WTC11 (cell line): Measurements from ENCODE around the gene POU3F3. TPM values are rescaled to one million over a fixed set of nuclear protein-coding genes. Genes with fewer than 3 reads are reported as not detected.

Source experiments
- ATAC-seq: fragments of 200-7000 bp; cut with Tn5 transposase; 2 replicates; pipeline ENCODE4 v1.10.0; 2021; ENCODE audit warnings: mild to moderate bottlenecking, moderate library complexity
- CTCF ChIA-PET: fragments of 300-600 bp; sonication (Branson Sonifier 250); formaldehyde crosslinking; loops from one replicate; lab custom pipeline; 2021; ENCODE audit warnings: antibody characterized with exemption; lab: Charles Lee
- POLR2A ChIA-PET: fragments of 350-600 bp; sonication (Branson Sonifier 250); formaldehyde crosslinking; loops from one replicate; lab custom pipeline; 2021; ENCODE audit warnings: antibody characterized with exemption; lab: Charles Lee
- DNase-seq: peaks from one replicate; pipeline ENCODE4 v3.0.0; 2021; ENCODE audit warnings: low spot score
- H3K27ac Mint-ChIP-seq: 2 replicates; pipeline ENCODE4 v1.8.0; 2021; ENCODE audit warnings: mixed read lengths
- H3K27me3 Mint-ChIP-seq: 2 replicates; pipeline ENCODE4 v1.8.0; 2021; ENCODE audit warnings: low read depth, mild to moderate bottlenecking, moderate library complexity, mixed read lengths
- H3K36me3 Mint-ChIP-seq: 2 replicates; pipeline ENCODE4 v1.8.0; 2021; ENCODE audit warnings: mixed read lengths
- H3K4me1 Mint-ChIP-seq: 2 replicates; pipeline ENCODE4 v1.8.0; 2022; ENCODE audit warnings: mixed read lengths
- H3K4me3 Mint-ChIP-seq: 2 replicates; pipeline ENCODE4 v1.8.0; 2021; ENCODE audit warnings: mild to moderate bottlenecking, moderate library complexity, mixed read lengths
- H3K9me3 Mint-ChIP-seq: 2 replicates; pipeline ENCODE4 v1.8.0; 2021; ENCODE audit warnings: mixed read lengths
- CBFB ChIP-seq: sonication (generic); formaldehyde crosslinking; IDR thresholded peaks from 2 replicates; pipeline ENCODE4 v1.8.1; 2022; ENCODE audit warnings: mild to moderate bottlenecking, low read depth, missing genetic modification reagents
- E2F5 ChIP-seq: sonication (generic); formaldehyde crosslinking; IDR thresholded peaks from 2 replicates; pipeline ENCODE4 v1.8.1; 2022; ENCODE audit warnings: mild to moderate bottlenecking, moderate library complexity, missing genetic modification reagents
- ERG ChIP-seq: fragments of 250-450 bp; sonication (Bioruptor Pico); IDR thresholded peaks from 2 replicates; pipeline ENCODE4 v1.8.0; 2021; ENCODE audit warnings: mild to moderate bottlenecking
- ETV6 ChIP-seq: sonication (generic); formaldehyde crosslinking; IDR thresholded peaks from 2 replicates; pipeline ENCODE4 v1.8.1; 2022; ENCODE audit warnings: mild to moderate bottlenecking, missing genetic modification reagents
- FOXP4 ChIP-seq: sonication (generic); formaldehyde crosslinking; IDR thresholded peaks from 2 replicates; pipeline ENCODE4 v1.8.0; 2022; ENCODE audit warnings: mild to moderate bottlenecking, missing genetic modification reagents
- GABPB1 ChIP-seq: sonication (generic); formaldehyde crosslinking; IDR thresholded peaks from 2 replicates; pipeline ENCODE4 v1.8.1; 2023; ENCODE audit warnings: mild to moderate bottlenecking, missing genetic modification reagents
- IRF1 ChIP-seq: sonication (generic); formaldehyde crosslinking; IDR thresholded peaks from 2 replicates; pipeline ENCODE4 v1.8.0; 2023; ENCODE audit warnings: missing genetic modification reagents
- IRF2 ChIP-seq: sonication (generic); formaldehyde crosslinking; IDR thresholded peaks from 2 replicates; pipeline ENCODE4 v1.8.0; 2022; ENCODE audit warnings: low read depth, missing genetic modification reagents, borderline replicate concordance
- NR2C2 ChIP-seq: sonication (generic); formaldehyde crosslinking; IDR thresholded peaks from 2 replicates; pipeline ENCODE4 v1.8.0; 2022; ENCODE audit warnings: mild to moderate bottlenecking, missing genetic modification reagents
- NR3C1 ChIP-seq: sonication (generic); formaldehyde crosslinking; conservative IDR thresholded peaks from 2 replicates; pipeline ENCODE4 v1.8.1; 2023; ENCODE audit warnings: low read depth, mild to moderate bottlenecking, missing genetic modification reagents
- RORB ChIP-seq: fragments of 250-450 bp; sonication (Bioruptor Pico); IDR thresholded peaks from 2 replicates; pipeline ENCODE4 v1.9.0; 2021; ENCODE audit warnings: mild to moderate bottlenecking
- SMAD4 ChIP-seq: sonication (generic); formaldehyde crosslinking; IDR thresholded peaks from 2 replicates; pipeline ENCODE4 v1.8.0; 2022; ENCODE audit warnings: mild to moderate bottlenecking, missing genetic modification reagents
- TEAD4 ChIP-seq: sonication (generic); formaldehyde crosslinking; IDR thresholded peaks from 2 replicates; pipeline ENCODE4 v1.8.0; 2022; ENCODE audit warnings: mild to moderate bottlenecking, missing genetic modification reagents
- ZNF121 ChIP-seq: sonication (generic); formaldehyde crosslinking; IDR thresholded peaks from 2 replicates; pipeline ENCODE4 v1.8.0; 2023; ENCODE audit warnings: missing genetic modification reagents
- ZNF232 ChIP-seq: sonication (generic); formaldehyde crosslinking; IDR thresholded peaks from 2 replicates; pipeline ENCODE4 v1.8.0; 2022; ENCODE audit warnings: mild to moderate bottlenecking, missing genetic modification reagents
- ZNF416 ChIP-seq: fragments of 250-450 bp; sonication (Bioruptor Pico); IDR thresholded peaks from 2 replicates; pipeline ENCODE4 v1.9.0; 2021; ENCODE audit warnings: mild to moderate bottlenecking, inconsistent platforms
- ZNF671 ChIP-seq: fragments of 250-450 bp; sonication (Bioruptor Pico); IDR thresholded peaks from 2 replicates; pipeline ENCODE4 v1.8.0; 2021; ENCODE audit warnings: mild to moderate bottlenecking
- total RNA-seq: library from RNA; stranded (reverse); gene quantifications from 3 replicates; pipeline ENCODE4 v1.2.3, GENCODE V29; 2021
- TF ChIP-seq, protein P1 (sequence below): sonication (generic); formaldehyde crosslinking; IDR thresholded peaks from 2 replicates; pipeline ENCODE4 v1.8.1; 2023; ENCODE audit warnings: mild to moderate bottlenecking, missing genetic modification reagents
- TF ChIP-seq, protein P2 (sequence below): sonication (generic); formaldehyde crosslinking; IDR thresholded peaks from 2 replicates; pipeline ENCODE4 v1.8.0; 2023; ENCODE audit warnings: mild to moderate bottlenecking, missing genetic modification reagents
- TF ChIP-seq, protein P3 (sequence below): sonication (generic); formaldehyde crosslinking; IDR thresholded peaks from 2 replicates; pipeline ENCODE4 v1.8.0; 2022; ENCODE audit warnings: mild to moderate bottlenecking, missing genetic modification reagents

Gene POU3F3
- total RNA-seq, 1 experiment from 2014 or later, result not detected

- TF ChIP-seq TEAD4 (CRISPR knock-in tag), result no peak
- TF ChIP-seq, protein P1, sequence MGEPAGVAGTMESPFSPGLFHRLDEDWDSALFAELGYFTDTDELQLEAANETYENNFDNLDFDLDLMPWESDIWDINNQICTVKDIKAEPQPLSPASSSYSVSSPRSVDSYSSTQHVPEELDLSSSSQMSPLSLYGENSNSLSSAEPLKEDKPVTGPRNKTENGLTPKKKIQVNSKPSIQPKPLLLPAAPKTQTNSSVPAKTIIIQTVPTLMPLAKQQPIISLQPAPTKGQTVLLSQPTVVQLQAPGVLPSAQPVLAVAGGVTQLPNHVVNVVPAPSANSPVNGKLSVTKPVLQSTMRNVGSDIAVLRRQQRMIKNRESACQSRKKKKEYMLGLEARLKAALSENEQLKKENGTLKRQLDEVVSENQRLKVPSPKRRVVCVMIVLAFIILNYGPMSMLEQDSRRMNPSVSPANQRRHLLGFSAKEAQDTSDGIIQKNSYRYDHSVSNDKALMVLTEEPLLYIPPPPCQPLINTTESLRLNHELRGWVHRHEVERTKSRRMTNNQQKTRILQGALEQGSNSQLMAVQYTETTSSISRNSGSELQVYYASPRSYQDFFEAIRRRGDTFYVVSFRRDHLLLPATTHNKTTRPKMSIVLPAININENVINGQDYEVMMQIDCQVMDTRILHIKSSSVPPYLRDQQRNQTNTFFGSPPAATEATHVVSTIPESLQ (CRISPR knock-in tag), result no peak
- no peak for TF ChIP-seq ZNF121 (CRISPR knock-in tag)
These were observed at the start of gene POU3F3 (continued) for GRCh38 chr2:104853534-104854497.

DNA sequence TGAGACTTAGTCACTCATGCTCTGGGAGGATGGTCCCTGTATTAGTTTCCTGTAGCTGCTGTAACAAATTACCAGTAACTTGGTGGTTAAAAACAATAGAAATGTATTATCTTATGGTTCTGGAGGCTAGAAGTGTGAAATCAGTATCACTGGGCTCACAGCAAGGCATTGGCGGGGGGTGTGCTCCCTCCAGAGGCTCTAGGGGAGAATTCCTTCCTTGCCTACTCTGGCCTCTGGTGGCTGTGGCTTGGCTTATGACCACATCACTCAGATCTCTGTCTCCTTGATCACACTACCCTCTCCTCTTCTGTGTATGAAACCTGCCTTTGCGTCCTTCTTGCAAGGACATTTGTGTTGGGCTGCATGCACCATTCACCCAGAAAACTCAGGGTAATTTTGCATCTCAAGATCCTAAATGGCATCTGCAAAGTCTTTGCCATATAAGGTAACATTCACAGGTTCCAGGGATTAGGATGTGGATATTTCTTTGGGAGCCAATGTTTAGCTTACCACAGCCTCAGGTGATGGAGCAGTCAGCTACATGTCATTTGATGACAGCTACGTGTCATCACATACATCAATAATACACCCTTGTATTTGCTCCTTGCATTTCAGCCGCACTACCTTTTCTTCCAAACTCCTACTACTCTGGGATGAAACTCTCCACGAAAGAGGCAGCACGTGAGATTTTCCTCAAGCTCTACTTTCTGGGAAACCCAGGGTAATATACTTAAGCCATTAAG is 49.6 kb upstream of the POU3F3 start:
- CTCF ChIA-PET, result interaction anchor here (1.2 to 2.0 kb wide), 3 partner anchors 8 to 46 kb away, joined by 4 to 7 read pairs (median 5); no protein-coding TSS in a partner anchor

More for the DNA sequence above, 49.6 kb upstream of the POU3F3 start:
- POLR2A ChIA-PET, result no interaction called here
- no peaks in the 10 kb centered on the region for H3K4me1 Mint-ChIP-seq
- no peaks in the 10 kb centered on the region for H3K36me3 Mint-ChIP-seq
- H3K27ac Mint-ChIP-seq, result no peak overlapping the region
- H3K4me3 Mint-ChIP-seq, result no peak overlapping the region
- peaks cover 3% of the 10 kb centered on the region; the same call in 1 of the 2 replicates for H3K27me3 Mint-ChIP-seq
- peaks cover 14% of the 10 kb centered on the region for H3K9me3 Mint-ChIP-seq
- DNase-seq (peak; percentile 35), ATAC-seq (peak; percentile 88)
- TF ChIP-seq ZNF416 (CRISPR knock-in tag) (no peak), NR3C1 (CRISPR knock-in tag) (no peak), ZNF232 (CRISPR knock-in tag) (no peak), GABPB1 (CRISPR knock-in tag) (no peak), RORB (CRISPR knock-in tag) (no peak), ZNF671 (CRISPR knock-in tag) (no peak), IRF1 (CRISPR knock-in tag) (no peak), FOXP4 (CRISPR knock-in tag) (no peak), CBFB (no peak), E2F5 (no peak), ETV6 (CRISPR knock-in tag) (no peak), SMAD4 (CRISPR knock-in tag) (no peak), ERG (CRISPR knock-in tag) (no peak), NR2C2 (CRISPR knock-in tag) (no peak), IRF2 (CRISPR knock-in tag) (no peak)
- TF ChIP-seq, protein P2, sequence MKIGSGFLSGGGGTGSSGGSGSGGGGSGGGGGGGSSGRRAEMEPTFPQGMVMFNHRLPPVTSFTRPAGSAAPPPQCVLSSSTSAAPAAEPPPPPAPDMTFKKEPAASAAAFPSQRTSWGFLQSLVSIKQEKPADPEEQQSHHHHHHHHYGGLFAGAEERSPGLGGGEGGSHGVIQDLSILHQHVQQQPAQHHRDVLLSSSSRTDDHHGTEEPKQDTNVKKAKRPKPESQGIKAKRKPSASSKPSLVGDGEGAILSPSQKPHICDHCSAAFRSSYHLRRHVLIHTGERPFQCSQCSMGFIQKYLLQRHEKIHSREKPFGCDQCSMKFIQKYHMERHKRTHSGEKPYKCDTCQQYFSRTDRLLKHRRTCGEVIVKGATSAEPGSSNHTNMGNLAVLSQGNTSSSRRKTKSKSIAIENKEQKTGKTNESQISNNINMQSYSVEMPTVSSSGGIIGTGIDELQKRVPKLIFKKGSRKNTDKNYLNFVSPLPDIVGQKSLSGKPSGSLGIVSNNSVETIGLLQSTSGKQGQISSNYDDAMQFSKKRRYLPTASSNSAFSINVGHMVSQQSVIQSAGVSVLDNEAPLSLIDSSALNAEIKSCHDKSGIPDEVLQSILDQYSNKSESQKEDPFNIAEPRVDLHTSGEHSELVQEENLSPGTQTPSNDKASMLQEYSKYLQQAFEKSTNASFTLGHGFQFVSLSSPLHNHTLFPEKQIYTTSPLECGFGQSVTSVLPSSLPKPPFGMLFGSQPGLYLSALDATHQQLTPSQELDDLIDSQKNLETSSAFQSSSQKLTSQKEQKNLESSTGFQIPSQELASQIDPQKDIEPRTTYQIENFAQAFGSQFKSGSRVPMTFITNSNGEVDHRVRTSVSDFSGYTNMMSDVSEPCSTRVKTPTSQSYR (CRISPR knock-in tag), result no peak
- TF ChIP-seq, protein P3, sequence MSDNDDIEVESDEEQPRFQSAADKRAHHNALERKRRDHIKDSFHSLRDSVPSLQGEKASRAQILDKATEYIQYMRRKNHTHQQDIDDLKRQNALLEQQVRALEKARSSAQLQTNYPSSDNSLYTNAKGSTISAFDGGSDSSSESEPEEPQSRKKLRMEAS (CRISPR knock-in tag), result no peak
